Measurements from ENCODE around the gene DENND4A. TPM values are rescaled to one million over a fixed set of nuclear protein-coding genes. Genes with fewer than 3 reads are reported as not detected.

Gene DENND4A
- total RNA-seq, 1 donor from 2014 or later: 13.9 TPM

GRCh38 chr15:65611888-65612615 lies 180.0 kb downstream of the DENND4A start:
- peaks cover 8% of the 10 kb centered on the region for H3K4me1 ChIP-seq (ENCODE audit: insufficient read depth, low read length)
- peak overlapping the region; percentile 98 for H3K4me2 ChIP-seq (ENCODE audit: low read length)
- Mint-ChIP-seq H3K36me3 (ENCODE audit: low read depth, unreplicated experiment) (peaks cover 2% of the 10 kb centered on the region), H3K4me1 (ENCODE audit: low read depth, unreplicated experiment) (peaks cover 17% of the 10 kb centered on the region), H3K4me3 (ENCODE audit: unreplicated experiment) (peak overlapping the region; percentile 90), H3K27me3 (ENCODE audit: low read depth, unreplicated experiment) (no peaks in the 10 kb centered on the region), H3K9me3 (ENCODE audit: unreplicated experiment) (no peaks in the 10 kb centered on the region), H3K27ac (ENCODE audit: unreplicated experiment) (peak overlapping the region; percentile 98)
- H3K4me3 ChIP-seq (ENCODE audit: insufficient read depth, low read depth, low read length): peak overlapping the region; percentile 97
- TF ChIP-seq EZH2 (IDR thresholded peaks at IDR 0.05; ENCODE audit: insufficient read depth, low read length) (no peak), CTCF (IDR thresholded peaks at IDR 0.05; ENCODE audit: insufficient read depth, low read depth, low read length) (no peak)
- DNase-seq (ENCODE audit: low read depth): no peak
- no peaks in the 10 kb centered on the region for H3K9me3 ChIP-seq (ENCODE audit: insufficient read depth, low read depth, low read length)
- peak overlapping the region; percentile 100 for H3K9ac ChIP-seq (ENCODE audit: low read length)
- H4K20me1 ChIP-seq (ENCODE audit: insufficient read depth, low read length): no peaks in the 10 kb centered on the region
- no peaks in the 10 kb centered on the region for H3K27me3 ChIP-seq (ENCODE audit: insufficient read depth, low read length)
- FAIRE-seq: no peak
- H2AFZ ChIP-seq (ENCODE audit: low read depth, low read length): peak overlapping the region; percentile 96
- H3K27ac ChIP-seq (ENCODE audit: low read depth, low read length): peak overlapping the region; percentile 93
- H3K79me2 ChIP-seq (ENCODE audit: insufficient read depth, low read length): peaks cover 37% of the 10 kb centered on the region
- no peaks in the 10 kb centered on the region for H3K36me3 ChIP-seq (ENCODE audit: insufficient read depth, low read length)

- no peaks in the 10 kb centered on the region for H3K9me3 Mint-ChIP-seq (ENCODE audit: unreplicated experiment)
- DNase-seq (ENCODE audit: low read depth) (peak; percentile 90), FAIRE-seq (no peak)
- peaks cover 17% of the 10 kb centered on the region for H3K4me1 Mint-ChIP-seq (ENCODE audit: low read depth, unreplicated experiment)
- Histone ChIP-seq H3K27ac (ENCODE audit: low read depth, low read length) (peak within 1 kb of the TSS; percentile 93), H2AFZ (ENCODE audit: low read depth, low read length) (peak within 1 kb of the TSS; percentile 96), H3K9me3 (ENCODE audit: insufficient read depth, low read depth, low read length) (no peaks in the 10 kb centered on the region), H3K36me3 (ENCODE audit: insufficient read depth, low read length) (no peaks in the 10 kb centered on the region), H3K4me1 (ENCODE audit: insufficient read depth, low read length) (peaks cover 8% of the 10 kb centered on the region), H3K27me3 (ENCODE audit: insufficient read depth, low read length) (no peaks in the 10 kb centered on the region), H3K4me2 (ENCODE audit: low read length) (peak within 1 kb of the TSS; percentile 98), H3K79me2 (ENCODE audit: insufficient read depth, low read length) (peaks cover 46% of the 10 kb centered on the region), H3K4me3 (ENCODE audit: insufficient read depth, low read depth, low read length) (peak within 1 kb of the TSS; percentile 97), H4K20me1 (ENCODE audit: insufficient read depth, low read length) (no peaks in the 10 kb centered on the region), H3K9ac (ENCODE audit: low read length) (peak within 1 kb of the TSS; percentile 100)
- no peaks in the 10 kb centered on the region for H3K36me3 Mint-ChIP-seq (ENCODE audit: low read depth, unreplicated experiment)
- no peaks in the 10 kb centered on the region for H3K27me3 Mint-ChIP-seq (ENCODE audit: low read depth, unreplicated experiment)
- peak within 1 kb of the TSS; percentile 90 for H3K4me3 Mint-ChIP-seq (ENCODE audit: unreplicated experiment)
- peak within 1 kb of the TSS; percentile 98 for H3K27ac Mint-ChIP-seq (ENCODE audit: unreplicated experiment)
- no peak for TF ChIP-seq EZH2 (IDR thresholded peaks at IDR 0.05; ENCODE audit: insufficient read depth, low read length)
- TF ChIP-seq CTCF (IDR thresholded peaks at IDR 0.05; ENCODE audit: insufficient read depth, low read depth, low read length): peak; percentile 28
Measured at GRCh38 chr15:65610871-65611718, 181.0 kb downstream of the DENND4A start, which contains the start of gene INTS14. INTS14 (minus strand) TSS chr15:65611131; CDS start chr15:65607380, 3,751 bp downstream.

Small RNAs within 50 kb of the gene (microRNA-seq; reads per million reads assigned to microRNA genes)
- not detected for gene MIR4511

Other genes with a start within 250 kb of the DENND4A start
- gene INTS14, start 181.2 kb downstream of the DENND4A start, total RNA-seq: 24.2 and 24.4 TPM in 2 replicates
- 10.3 and 12.4 TPM in 2 replicates for gene SLC24A1, start 170.4 kb downstream of the DENND4A start, total RNA-seq
- gene RAB11A, start 77.2 kb upstream of the DENND4A start, total RNA-seq: 233 and 247 TPM in 2 replicates